Adrenal gland (tissue), 12 donors: Measurements from ENCODE around the gene BMPR2. TPM values are rescaled to one million over a fixed set of nuclear protein-coding genes. Genes with fewer than 3 reads are reported as not detected.

Source experiments
- DNase-seq, 7 donors: peaks; one replicate each; pipeline ENCODE4 v3.0.0-alpha.2; 2019 to 2020
- H3K27ac ChIP-seq, 5 donors: fragments of 200-600 bp; sonication (generic) in 4 of 5; 1 replicate in 3 of 5; 2 replicates in 2 of 5; pipeline versions ENCODE4 v1.5.1 to v1.8.0; 2016 to 2020; ENCODE audit warnings: mild to moderate bottlenecking in 1 of 5
- H3K27me3 ChIP-seq: fragments of 200-600 bp; 2 replicates; pipeline ENCODE4 v1.8.0; 2021
- H3K36me3 ChIP-seq, 2 donors: fragments of 200-600 bp; replicated peaks in 1 of 2; 1 replicate in 1 of 2; 2 replicates in 1 of 2; pipeline versions ENCODE4 v1.5.1 to v1.8.0; 2018 to 2022
- H3K4me1 ChIP-seq, 2 donors: fragments of 200-600 bp; replicated peaks in 1 of 2; 1 replicate in 1 of 2; 2 replicates in 1 of 2; pipeline versions ENCODE4 v1.5.1 to v1.8.0; 2018 to 2021
- H3K4me3 ChIP-seq, 4 donors: fragments of 200-600 bp; sonication (generic) in 3 of 4; one replicate each; pipeline ENCODE4 v1.5.1; 2016 to 2018
- H3K9me3 ChIP-seq, 3 donors: fragments of 200-600 bp; sonication (generic) in 1 of 3; replicated peaks in 1 of 3; 1 replicate in 2 of 3; 2 replicates in 1 of 3; pipeline versions ENCODE4 v1.5.1 to v1.8.0; 2016 to 2021
- CTCF ChIP-seq, 6 experiments: fragments of 450-650 bp in 4 of 6; fragments of 200-600 bp in 2 of 6; sonication (generic) in 1 of 6; IDR thresholded peaks; 1 replicate in 5 of 6; 2 replicates in 1 of 6; pipeline versions ENCODE4 v1.5.1 to v1.8.0; 2016 to 2021; ENCODE audit warnings: antibody characterized with exemption in 6 of 6, mild to moderate bottlenecking in 2 of 6, moderate library complexity in 1 of 6
- POLR2A ChIP-seq, 2 donors: fragments of 450-650 bp; IDR thresholded peaks; one replicate each; pipeline ENCODE4 v1.6.1; 2017; ENCODE audit warnings: antibody characterized with exemption in 2 of 2, mild to moderate bottlenecking in 2 of 2, moderate library complexity in 1 of 2
- WGBS, 4 donors: extraction: QIAGEN DNeasy Blood & Tissue Kit in 2 of 4; methylation state at CpG; one replicate each; pipeline versions ENCODE4 v1.1.5 to v1.1.7; 2013 to 2017; 5-methylcytosine and 5-hydroxymethylcytosine counted together
- intact Hi-C, 2 donors: fragments of 100-400 bp; cut with DNase I; formaldehyde crosslinking; loops; one replicate each; pipeline versions ENCODE4 v1.14.1 to v1.15.0; 2022 to 2023
- polyA plus RNA-seq, 3 donors: library from polyadenylated mRNA; stranded (reverse); fragments of 200-250 nt in 2 of 3; fragments of 350-450 nt in 1 of 3; fragmentation: Illumina TruSeq in 1 of 3; extraction: RNeasy Lipid Tissue Mini Kit (QIAGEN cat#74804) in 1 of 3; gene quantifications; one replicate each; pipeline ENCODE4 v1.2.3, GENCODE V29; 2013 to 2014
- small RNA-seq, 2 donors: library from RNA; depleted of rRNA; stranded (forward); fragments of <200 nt; gene quantifications; one replicate each; pipeline ENCODE3, GENCODE V24; 2016
- total RNA-seq, 9 donors: library from RNA; depleted of rRNA in 4 of 9; stranded (reverse); fragments of >200 nt in 4 of 9; fragments of 120-200 nt in 1 of 9; fragmentation: NEBNext Ultra II Directional in 1 of 9; extraction: Animal tissue kit (Norgen Biotek cat#: 25700) in 1 of 9; gene quantifications; one replicate each; pipeline versions ENCODE4 v1.1.0 to v1.2.4, GENCODE V29; 2013 to 2023
- donor health status: healthy with polysubstance abuse.
- donor health status: Bipolar disorder and iron deficiency.
- donor health status: DM: yes; HTN: yes; CAD: no.
- donor health status: DM: no; HTN: no; CAD: no.
- donor health status: DM: no; HTN: no; CAD: no.
- donor health status: DM: yes; HTN: yes; CAD: no.

Gene BMPR2
- total and polyA plus RNA-seq, 12 donors: 7.7 to 123 (median 85.7) TPM

GRCh38 chr2:202609381-202610145, 233.4 kb downstream of the BMPR2 start:
- TF ChIP-seq POLR2A (IDR thresholded peaks at IDR 0.05) (no peak), CTCF (IDR thresholded peaks at IDR 0.05) (no peak)
- 65 to 80% (median 75%) methylated on average over 3 of the region's 3 CpGs for WGBS, 4 donors
- H3K27ac ChIP-seq: peak overlapping the region in 1 of 5 donors; percentile 58

DNA sequence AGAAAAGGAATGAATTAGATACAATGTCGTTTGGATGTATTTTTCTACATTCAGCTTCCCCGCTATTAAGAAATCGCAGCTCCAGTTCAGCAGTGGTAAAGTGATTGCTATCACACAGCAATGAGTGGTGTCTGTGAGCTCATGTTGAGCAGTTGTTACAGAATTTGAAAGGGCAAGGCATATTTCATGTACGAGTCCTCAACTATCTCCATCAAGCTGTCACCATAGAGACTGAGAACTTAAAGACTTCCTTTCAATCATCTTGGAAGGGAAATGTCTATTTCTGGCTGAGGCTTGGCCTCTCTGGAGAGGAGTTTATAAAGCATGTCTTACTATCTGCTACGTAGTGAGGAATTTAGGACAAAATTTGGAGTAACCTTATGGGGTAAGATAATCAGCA, 234.3 kb downstream of the BMPR2 start:
- Histone ChIP-seq H3K27ac (peak overlapping the region in 1 of 5 donors; percentile 58), H3K27me3 (no peaks in the 10 kb centered on the region), H3K4me1 (no peaks in the 10 kb centered on the region), H3K36me3 (no peaks in the 10 kb centered on the region), H3K9me3 (no peaks in the 10 kb centered on the region), H3K4me3 (peak overlapping the region in 1 of 4 donors; percentile 12)
- intact Hi-C loops: no loop called here
- 81 to 89% (median 85%) methylated on average over 5 of the region's 5 CpGs for WGBS, 4 donors
- no peak for TF ChIP-seq POLR2A (IDR thresholded peaks at IDR 0.05)
- TF ChIP-seq CTCF (IDR thresholded peaks at IDR 0.05): no peak
- no peak for DNase-seq

More at GRCh38 chr2:202609381-202610145, 233.4 kb downstream of the BMPR2 start:
- no peak overlapping the region for H3K4me3 ChIP-seq
- DNase-seq: no peak
- H3K4me1 ChIP-seq: no peaks in the 10 kb centered on the region
- intact Hi-C loops: no loop called here
- H3K27me3 ChIP-seq: no peaks in the 10 kb centered on the region
- H3K9me3 ChIP-seq: no peaks in the 10 kb centered on the region
- H3K36me3 ChIP-seq: no peaks in the 10 kb centered on the region

- no peaks in the 10 kb centered on the region for H3K4me1 ChIP-seq
- no peaks in the 10 kb centered on the region for H3K9me3 ChIP-seq
- H3K27ac ChIP-seq: no peak overlapping the region
- H3K27me3 ChIP-seq: no peaks in the 10 kb centered on the region
- intact Hi-C loops: no loop called here
- H3K4me3 ChIP-seq: no peak overlapping the region
- TF ChIP-seq POLR2A (IDR thresholded peaks at IDR 0.05): no peak
- no peak for TF ChIP-seq CTCF (IDR thresholded peaks at IDR 0.05)
- no peaks in the 10 kb centered on the region for H3K36me3 ChIP-seq
- DNase-seq: no peak
- WGBS, 4 donors: 82 to 90% (median 90%) methylated on average over 1 of the region's 1 CpG
Measured at GRCh38 chr2:202612145-202612544, 236.0 kb downstream of the BMPR2 start.

- Histone ChIP-seq H3K4me3 (no peak overlapping the region), H3K27me3 (no peaks in the 10 kb centered on the region), H3K9me3 (no peaks in the 10 kb centered on the region), H3K27ac (no peak overlapping the region), H3K36me3 (no peaks in the 10 kb centered on the region), H3K4me1 (no peaks in the 10 kb centered on the region)
- TF ChIP-seq POLR2A (IDR thresholded peaks at IDR 0.05): no peak
- TF ChIP-seq CTCF (IDR thresholded peaks at IDR 0.05): no peak
- 80 to 89% (median 83%) methylated on average over 2 to 4 of the region's 4 CpGs for WGBS, 4 donors
- no peak for DNase-seq
- intact Hi-C loops: no loop called here
Measured at GRCh38 chr2:202613479-202613878, 237.4 kb downstream of the BMPR2 start.

Small RNAs within 50 kb of the gene (small RNA-seq; reads per million reads assigned to genes)
- 0 reads per million in 2 donors for gene MTND4LP17
- 0 reads per million in 2 donors for gene RN7SL753P

Other genes with a start within 250 kb of the BMPR2 start
- gene SUMO1, start 137.7 kb upstream of the BMPR2 start, total RNA-seq: 100 to 1,000 TPM in 7 of 9 donors, 10 to 100 TPM in 2; 53.1 to 156 (median 103) TPM
- gene SUMO1, start 137.7 kb upstream of the BMPR2 start, polyA plus RNA-seq: 100 to 1,000 TPM in 2 of 3 donors, 10 to 100 TPM in 1; 96.4 to 182 (median 101) TPM
- gene NOP58, start 110.6 kb upstream of the BMPR2 start, total RNA-seq: 10 to 100 TPM; 19.5 to 75.6 (median 46.6) TPM
- gene NOP58, start 110.6 kb upstream of the BMPR2 start, polyA plus RNA-seq: 100 to 1,000 TPM in 1 of 3 donors, 10 to 100 TPM in 2; 89.3 to 136 (median 99.7) TPM